Measurements from ENCODE around the gene RECQL.
A peak's percentile ranks its signal among the peaks of the same experiment; 100 is the strongest.

Gene RECQL

GRCh38 chr12:21527451-21528180, 26.2 kb upstream of the RECQL start:
- Histone ChIP-seq H3K4me1 (ENCODE audit: insufficient read depth, low read length) (peaks cover 2% of the 10 kb centered on the region; the same call in 1 of the 2 replicates), H3K9ac (ENCODE audit: low read depth, low read length) (peak overlapping the region; percentile 65; the same call in 1 of the 2 replicates), H3K9me3 (ENCODE audit: insufficient read depth, low read depth, low read length) (no peaks in the 10 kb centered on the region; the same call in 1 of the 2 replicates), H3K27me3 (ENCODE audit: insufficient read depth, low read length) (peaks cover 50% of the 10 kb centered on the region), H3K27ac (ENCODE audit: low read length) (no peak overlapping the region), H3K4me3 (ENCODE audit: low read length) (peak overlapping the region; percentile 85), H3K36me3 (ENCODE audit: insufficient read depth, low read depth, low read length) (no peaks in the 10 kb centered on the region)

GRCh38 chr12:21526721-21527345, 25.4 kb upstream of the RECQL start:
- H3K4me3 ChIP-seq (ENCODE audit: low read length), result peak overlapping the region; percentile 85
- peak overlapping the region; percentile 65; the same call in 1 of the 2 replicates for H3K9ac ChIP-seq (ENCODE audit: low read depth, low read length)
- no peaks in the 10 kb centered on the region for H3K36me3 ChIP-seq (ENCODE audit: insufficient read depth, low read depth, low read length)
- no peak overlapping the region for H3K27ac ChIP-seq (ENCODE audit: low read length)
- no peaks in the 10 kb centered on the region; the same call in 1 of the 2 replicates for H3K9me3 ChIP-seq (ENCODE audit: insufficient read depth, low read depth, low read length)
- H3K4me1 ChIP-seq (ENCODE audit: insufficient read depth, low read length), result peaks cover 2% of the 10 kb centered on the region; the same call in 1 of the 2 replicates
- H3K27me3 ChIP-seq (ENCODE audit: insufficient read depth, low read length), result peaks cover 50% of the 10 kb centered on the region

GRCh38 chr12:21526053-21526452, 24.6 kb upstream of the RECQL start, which contains the start of gene SPX:
TSS of gene SPX (plus strand) at chr12:21526296. CDS start at chr12:21526473, 177 bp downstream.
- Histone ChIP-seq H3K4me1 (ENCODE audit: insufficient read depth, low read length) (peaks cover 2% of the 10 kb centered on the region; the same call in 1 of the 2 replicates), H3K27ac (ENCODE audit: low read length) (no peak within 1 kb of the TSS), H3K9me3 (ENCODE audit: insufficient read depth, low read depth, low read length) (no peaks in the 10 kb centered on the region; the same call in 1 of the 2 replicates), H3K9ac (ENCODE audit: low read depth, low read length) (peak within 1 kb of the TSS; percentile 65; the same call in 1 of the 2 replicates), H3K4me3 (ENCODE audit: low read length) (peak within 1 kb of the TSS; percentile 85), H3K27me3 (ENCODE audit: insufficient read depth, low read length) (peaks cover 43% of the 10 kb centered on the region), H3K36me3 (ENCODE audit: insufficient read depth, low read depth, low read length) (no peaks in the 10 kb centered on the region)

- Histone ChIP-seq H3K36me3 (ENCODE audit: insufficient read depth, low read depth, low read length) (no peaks in the 10 kb centered on the region), H3K4me1 (ENCODE audit: insufficient read depth, low read length) (no peaks in the 10 kb centered on the region; the same call in 1 of the 2 replicates), H3K27me3 (ENCODE audit: insufficient read depth, low read length) (peaks cover 26% of the 10 kb centered on the region), H3K27ac (ENCODE audit: low read length) (no peak overlapping the region), H3K9ac (ENCODE audit: low read depth, low read length) (no peak overlapping the region), H3K4me3 (ENCODE audit: low read length) (no peak overlapping the region), H3K9me3 (ENCODE audit: insufficient read depth, low read depth, low read length) (no peaks in the 10 kb centered on the region; the same call in 1 of the 2 replicates)
Observed at GRCh38 chr12:21523148-21523547, 21.7 kb upstream of the RECQL start.

- H3K4me1 ChIP-seq (ENCODE audit: insufficient read depth, low read length), result no peaks in the 10 kb centered on the region
- peaks cover 11% of the 10 kb centered on the region for H3K27me3 ChIP-seq (ENCODE audit: insufficient read depth, low read length)
- no peak overlapping the region for H3K9ac ChIP-seq (ENCODE audit: low read depth, low read length)
- no peak overlapping the region for H3K4me3 ChIP-seq (ENCODE audit: low read length)
- no peaks in the 10 kb centered on the region; the same call in 1 of the 2 replicates for H3K9me3 ChIP-seq (ENCODE audit: insufficient read depth, low read depth, low read length)
- no peak overlapping the region for H3K27ac ChIP-seq (ENCODE audit: low read length)
- H3K36me3 ChIP-seq (ENCODE audit: insufficient read depth, low read depth, low read length), result no peaks in the 10 kb centered on the region; the same call in 1 of the 2 replicates
Observed at GRCh38 chr12:21521541-21521940, 20.1 kb upstream of the RECQL start.

GRCh38 chr12:21518451-21518850, 17.0 kb upstream of the RECQL start:
- Histone ChIP-seq H3K9me3 (ENCODE audit: insufficient read depth, low read depth, low read length) (no peaks in the 10 kb centered on the region; the same call in 1 of the 2 replicates), H3K4me1 (ENCODE audit: insufficient read depth, low read length) (no peaks in the 10 kb centered on the region), H3K36me3 (ENCODE audit: insufficient read depth, low read depth, low read length) (peaks cover 30% of the 10 kb centered on the region), H3K27ac (ENCODE audit: low read length) (no peak overlapping the region), H3K9ac (ENCODE audit: low read depth, low read length) (no peak overlapping the region), H3K4me3 (ENCODE audit: low read length) (no peak overlapping the region), H3K27me3 (ENCODE audit: insufficient read depth, low read length) (no peaks in the 10 kb centered on the region)

GRCh38 chr12:21516281-21516680, 14.8 kb upstream of the RECQL start:
- no peak overlapping the region for H3K27ac ChIP-seq (ENCODE audit: low read length)
- H3K4me3 ChIP-seq (ENCODE audit: low read length), result no peak overlapping the region
- peaks cover 44% of the 10 kb centered on the region for H3K36me3 ChIP-seq (ENCODE audit: insufficient read depth, low read depth, low read length)
- H3K9ac ChIP-seq (ENCODE audit: low read depth, low read length), result no peak overlapping the region
- no peaks in the 10 kb centered on the region for H3K27me3 ChIP-seq (ENCODE audit: insufficient read depth, low read length)
- no peaks in the 10 kb centered on the region for H3K9me3 ChIP-seq (ENCODE audit: insufficient read depth, low read depth, low read length)
- H3K4me1 ChIP-seq (ENCODE audit: insufficient read depth, low read length), result no peaks in the 10 kb centered on the region

- H3K36me3 ChIP-seq (ENCODE audit: insufficient read depth, low read depth, low read length), result peaks cover 51% of the 10 kb centered on the region
- H3K27ac ChIP-seq (ENCODE audit: low read length), result no peak overlapping the region
Observed at GRCh38 chr12:21509768-21510167, 8.3 kb upstream of the RECQL start.

GRCh38 chr12:21507849-21508248, 6.4 kb upstream of the RECQL start:
- Histone ChIP-seq H3K9ac (ENCODE audit: low read depth, low read length) (no peak overlapping the region), H3K4me3 (ENCODE audit: low read length) (no peak overlapping the region), H3K9me3 (ENCODE audit: insufficient read depth, low read depth, low read length) (no peaks in the 10 kb centered on the region), H3K36me3 (ENCODE audit: insufficient read depth, low read depth, low read length) (peaks cover 33% of the 10 kb centered on the region), H3K27ac (ENCODE audit: low read length) (no peak overlapping the region), H3K27me3 (ENCODE audit: insufficient read depth, low read length) (no peaks in the 10 kb centered on the region), H3K4me1 (ENCODE audit: insufficient read depth, low read length) (no peaks in the 10 kb centered on the region; the same call in 1 of the 2 replicates)

More at GRCh38 chr12:21509768-21510167, 8.3 kb upstream of the RECQL start:
- Histone ChIP-seq H3K27me3 (ENCODE audit: insufficient read depth, low read length) (no peaks in the 10 kb centered on the region), H3K4me3 (ENCODE audit: low read length) (no peak overlapping the region), H3K4me1 (ENCODE audit: insufficient read depth, low read length) (no peaks in the 10 kb centered on the region), H3K9me3 (ENCODE audit: insufficient read depth, low read depth, low read length) (no peaks in the 10 kb centered on the region), H3K9ac (ENCODE audit: low read depth, low read length) (no peak overlapping the region)

- H3K36me3 ChIP-seq (ENCODE audit: insufficient read depth, low read depth, low read length), result peaks cover 23% of the 10 kb centered on the region
- no peaks in the 10 kb centered on the region for H3K27me3 ChIP-seq (ENCODE audit: insufficient read depth, low read length)
- H3K9me3 ChIP-seq (ENCODE audit: insufficient read depth, low read depth, low read length), result no peaks in the 10 kb centered on the region
- H3K4me3 ChIP-seq (ENCODE audit: low read length), result no peak overlapping the region
- no peaks in the 10 kb centered on the region; the same call in 1 of the 2 replicates for H3K4me1 ChIP-seq (ENCODE audit: insufficient read depth, low read length)
- H3K9ac ChIP-seq (ENCODE audit: low read depth, low read length), result no peak overlapping the region
- H3K27ac ChIP-seq (ENCODE audit: low read length), result no peak overlapping the region
Observed at GRCh38 chr12:21505888-21506287, 4.5 kb upstream of the RECQL start.

GRCh38 chr12:21502872-21503271, 1.4 kb upstream of the RECQL start:
- no peaks in the 10 kb centered on the region for H3K27me3 ChIP-seq (ENCODE audit: insufficient read depth, low read length)
- H3K27ac ChIP-seq (ENCODE audit: low read length), result no peak overlapping the region
- H3K36me3 ChIP-seq (ENCODE audit: insufficient read depth, low read depth, low read length), result peaks cover 21% of the 10 kb centered on the region
- no peaks in the 10 kb centered on the region for H3K9me3 ChIP-seq (ENCODE audit: insufficient read depth, low read depth, low read length)
- peak overlapping the region; percentile 96 for H3K4me3 ChIP-seq (ENCODE audit: low read length)
- peaks cover 5% of the 10 kb centered on the region; the same call in 1 of the 2 replicates for H3K4me1 ChIP-seq (ENCODE audit: insufficient read depth, low read length)
- H3K9ac ChIP-seq (ENCODE audit: low read depth, low read length), result peak overlapping the region; percentile 87; the same call in 1 of the 2 replicates
